GM18858 (cell line): ENCODE data around the gene CSNK2A2.

Experiments used
- ATAC-seq: cut with Tn5 transposase; IDR thresholded peaks from one replicate; pipeline ENCODE4 v1.9.1; 2021; ENCODE audit not compliant: unreplicated experiment

Gene CSNK2A2

GRCh38 chr16:58200004-58200797 lies 2.3 kb upstream of the CSNK2A2 start:
- ATAC-seq = no peak

- no peak for ATAC-seq
Observed at GRCh38 chr16:58198803-58199411, 1.0 kb upstream of the CSNK2A2 start.

DNA sequence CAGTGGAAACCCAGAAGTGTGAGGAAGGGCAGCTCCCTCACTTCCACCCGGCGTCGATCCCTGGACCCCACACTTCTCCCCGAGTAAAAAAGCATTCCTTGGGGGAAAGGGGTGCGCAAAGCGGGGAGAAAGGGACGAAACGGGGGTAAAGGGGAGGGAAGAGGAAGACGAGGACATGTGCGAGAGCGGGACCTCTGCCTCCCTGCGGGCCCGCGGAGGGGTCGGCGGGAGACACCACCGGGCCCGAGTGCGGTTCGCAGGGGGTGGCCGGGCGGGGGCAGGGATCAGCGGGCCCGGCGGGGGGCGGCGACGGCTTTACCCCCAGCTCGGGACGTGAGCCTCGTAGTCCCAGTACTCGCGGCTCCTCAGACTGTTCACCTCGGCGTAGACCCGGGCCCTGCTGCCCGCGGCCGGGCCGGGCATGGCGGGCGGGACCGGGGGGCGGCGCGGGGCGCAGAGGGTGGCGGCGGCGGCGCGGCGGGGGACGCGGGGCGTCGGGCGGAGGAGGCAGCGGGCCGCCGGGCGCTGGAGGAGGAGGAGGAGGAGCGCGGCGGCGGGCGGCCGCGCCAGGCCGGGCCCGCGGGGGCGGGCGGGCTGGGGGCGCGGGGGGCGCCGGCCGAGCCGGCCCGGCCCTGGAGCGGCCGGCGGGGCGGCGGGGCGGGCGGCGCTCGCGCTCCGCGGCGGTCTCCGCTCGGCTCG lies 443 bp downstream of the CSNK2A2 start:
- peak; percentile 25 for ATAC-seq

GRCh38 chr16:58196898-58197313 lies 1.0 kb downstream of the CSNK2A2 start:
- no peak for ATAC-seq

DNA sequence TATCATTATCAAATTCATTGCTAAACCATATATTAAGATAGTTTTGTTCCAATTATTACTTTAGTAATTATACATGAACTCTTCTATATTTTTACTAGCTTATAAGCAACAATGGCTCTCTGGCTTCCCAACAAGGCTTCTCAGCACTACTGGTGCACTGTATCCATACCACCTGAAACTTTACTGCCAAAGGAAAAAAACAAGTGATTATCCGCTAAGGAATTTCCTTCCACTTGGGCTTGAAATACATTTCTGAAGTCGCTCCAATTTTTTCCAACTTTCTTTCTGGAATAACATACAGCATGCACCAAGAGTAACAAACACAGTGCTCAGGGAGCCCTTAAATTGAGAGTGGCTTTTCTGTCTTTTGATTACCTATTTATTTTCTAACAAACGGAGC lies 2.1 kb downstream of the CSNK2A2 start:
- ATAC-seq = no peak

GRCh38 chr16:58195344-58195743 lies 2.6 kb downstream of the CSNK2A2 start:
- no peak for ATAC-seq

DNA sequence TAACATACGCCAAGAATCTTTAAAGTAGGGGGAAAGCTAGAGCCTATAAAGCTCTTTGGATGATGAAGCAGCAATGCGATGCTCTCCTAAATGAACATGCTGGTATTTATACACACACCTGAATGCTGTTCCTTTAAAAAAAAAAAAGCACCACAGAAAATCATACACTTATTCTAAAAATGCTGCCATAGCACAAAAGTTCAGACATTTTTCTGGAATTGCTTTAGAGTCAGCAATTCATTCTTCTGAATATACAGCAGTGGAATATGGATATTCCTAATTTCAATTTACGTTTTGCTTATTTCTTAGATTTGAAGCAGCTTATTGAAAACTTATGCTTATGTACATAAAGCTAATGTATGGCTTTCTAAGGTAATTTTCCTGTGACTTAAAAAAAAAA lies 3.1 kb downstream of the CSNK2A2 start:
- no peak for ATAC-seq

- no peak for ATAC-seq
Observed at GRCh38 chr16:58187665-58188421, 10.1 kb downstream of the CSNK2A2 start.

- ATAC-seq = no peak
Observed at GRCh38 chr16:58187092-58187491, 10.8 kb downstream of the CSNK2A2 start.

DNA sequence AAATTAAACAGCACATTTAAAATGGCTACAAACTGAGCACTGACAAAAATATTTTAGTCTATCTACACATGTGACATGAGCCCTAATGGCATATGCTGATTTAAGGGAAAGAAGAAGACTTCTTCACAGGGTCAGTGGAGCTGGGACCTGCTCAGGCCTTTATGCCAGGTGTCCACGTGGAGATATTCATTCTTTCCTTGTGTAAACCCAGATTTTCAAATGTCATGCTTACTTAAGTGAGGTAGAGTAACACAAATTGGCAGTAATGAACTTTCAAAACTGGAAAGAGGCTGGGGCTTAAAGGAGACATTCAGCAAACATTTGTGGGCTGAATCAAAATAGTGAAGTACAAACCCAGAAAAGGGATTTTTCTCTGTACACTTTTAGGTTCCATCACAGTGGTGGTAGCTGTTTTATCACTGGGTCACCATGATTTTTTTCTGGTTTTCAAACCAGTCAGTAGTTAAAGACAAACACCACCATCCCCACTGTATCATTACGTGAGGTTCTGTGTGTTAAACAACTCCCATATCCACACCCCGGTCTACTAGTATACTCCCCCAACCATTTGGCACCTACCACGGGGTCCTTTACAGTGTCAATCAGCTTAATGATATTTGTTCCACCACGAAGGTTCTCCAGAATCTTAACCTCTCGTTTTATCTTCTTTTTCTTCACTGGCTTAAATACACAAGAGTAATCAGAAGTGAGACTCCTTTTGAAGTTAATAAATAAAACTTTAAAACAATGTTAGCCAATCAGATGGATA lies 11.5 kb downstream of the CSNK2A2 start:
- ATAC-seq = no peak

DNA sequence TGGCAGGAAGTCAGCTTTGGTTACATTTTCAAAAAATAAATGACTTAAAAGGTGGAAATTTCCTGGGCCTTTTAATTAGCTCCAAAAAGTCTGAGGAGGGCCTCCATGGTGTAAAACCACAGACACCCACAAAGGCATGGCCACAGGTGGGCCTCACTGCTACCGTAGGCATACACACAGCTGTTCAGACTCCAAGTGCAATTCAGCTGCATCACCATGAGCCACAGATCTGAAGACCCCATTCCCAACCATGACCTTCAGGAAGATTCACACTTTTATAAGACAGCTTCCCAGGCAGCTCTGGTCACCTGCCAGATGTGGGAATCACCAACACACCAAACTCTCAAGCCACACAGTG lies 20.6 kb downstream of the CSNK2A2 start:
- ATAC-seq = no peak

DNA sequence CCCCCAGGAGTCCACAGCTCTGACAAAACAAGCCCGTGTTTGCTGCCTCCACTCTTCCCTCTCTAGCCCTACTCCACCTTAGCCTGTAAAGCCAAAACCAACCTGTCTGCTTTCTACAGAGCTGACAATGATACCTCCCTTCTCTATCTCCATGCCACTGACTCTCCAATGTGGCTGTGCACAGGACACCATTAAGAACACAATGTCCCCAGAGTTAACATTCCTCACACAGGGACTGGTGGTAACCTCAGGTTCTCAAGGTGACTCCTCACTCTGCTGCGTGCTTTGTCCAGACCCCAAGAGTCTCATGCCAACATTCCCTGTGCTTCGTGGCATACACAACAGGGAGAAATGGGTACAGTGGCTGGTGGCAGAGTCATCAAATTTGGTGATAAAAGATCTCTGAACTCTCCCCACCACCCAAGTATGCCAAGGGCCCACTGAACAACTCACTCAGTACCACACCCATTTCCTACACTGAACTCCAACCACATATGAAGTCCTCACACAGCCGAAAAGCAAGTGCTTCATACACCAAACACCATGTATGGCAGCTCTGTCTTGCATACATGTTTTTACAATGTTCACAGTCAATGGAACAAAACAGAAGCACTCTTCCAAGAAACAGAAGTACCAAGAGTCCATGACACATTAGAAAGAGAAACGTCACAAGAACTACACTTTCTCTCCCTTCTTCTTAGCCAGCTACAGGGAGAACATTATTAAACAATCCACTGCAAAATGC lies 21.1 kb downstream of the CSNK2A2 start:
- no peak for ATAC-seq

GRCh38 chr16:58170223-58170622 lies 27.7 kb downstream of the CSNK2A2 start:
- no peak for ATAC-seq

- ATAC-seq = no peak
Observed at GRCh38 chr16:58160855-58161254, 37.1 kb downstream of the CSNK2A2 start.

GRCh38 chr16:58158725-58159124 lies 39.2 kb downstream of the CSNK2A2 start:
- no peak for ATAC-seq

DNA sequence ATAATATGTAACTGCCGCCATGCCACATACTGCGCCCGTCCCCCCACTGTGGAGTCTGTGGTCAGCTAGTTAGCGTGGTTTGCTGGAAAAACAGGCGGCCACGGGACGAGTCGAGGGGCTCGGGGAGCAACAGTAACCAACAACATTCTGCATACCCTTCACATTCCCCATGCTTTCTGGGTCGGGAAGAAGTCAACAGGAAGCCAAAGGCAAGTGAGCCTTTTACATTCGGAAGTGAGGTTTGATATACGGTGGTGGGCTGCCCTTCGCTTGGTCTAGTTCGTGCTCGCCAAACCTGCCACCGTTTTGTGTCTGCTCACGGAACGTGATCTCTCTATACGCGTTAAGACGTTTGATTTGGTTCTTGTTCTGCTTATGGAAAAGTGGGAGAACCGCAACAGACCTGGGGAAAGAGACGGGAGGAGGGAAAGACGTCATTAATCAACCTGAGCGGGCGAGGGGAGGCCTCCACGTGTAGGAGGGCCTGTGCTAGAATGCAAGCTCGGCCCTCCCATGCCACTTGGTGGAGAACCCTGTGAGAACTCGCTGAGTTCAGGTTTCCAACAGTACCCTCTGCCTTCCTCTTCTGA lies 39.9 kb downstream of the CSNK2A2 start:
- no peak for ATAC-seq

DNA sequence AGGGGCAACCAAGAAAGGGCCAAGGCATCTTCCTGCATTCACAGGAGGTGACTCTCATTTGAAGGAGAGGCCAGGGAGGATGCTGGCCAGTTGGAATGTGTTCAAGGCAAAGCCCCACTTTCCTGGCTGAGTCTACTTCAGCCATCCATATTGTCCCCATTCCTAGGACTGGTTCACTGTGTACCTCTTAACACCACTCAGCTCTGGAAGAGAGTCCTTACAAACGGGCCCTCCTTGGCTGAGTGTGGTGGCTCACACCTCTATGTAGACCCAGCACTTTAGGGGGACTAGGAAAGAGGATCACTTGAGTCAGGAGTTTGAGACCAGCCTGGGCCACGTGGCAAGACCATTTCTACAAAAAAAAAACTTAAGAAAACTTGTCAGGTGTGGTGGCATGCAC lies 40.7 kb downstream of the CSNK2A2 start:
- no peak for ATAC-seq

GRCh38 chr16:58155839-58156238 lies 42.1 kb downstream of the CSNK2A2 start:
- no peak for ATAC-seq

GRCh38 chr16:58154345-58154744 lies 43.6 kb downstream of the CSNK2A2 start:
- no peak for ATAC-seq
